Kasumi-1 (cell line): ENCODE measurements around the gene TANGO2.

Experiments used
- DNase-seq, 2 experiments: peaks; one replicate each; lab custom pipeline; 2025; lab: John Stamatoyannopoulos, UW

Gene TANGO2

DNA sequence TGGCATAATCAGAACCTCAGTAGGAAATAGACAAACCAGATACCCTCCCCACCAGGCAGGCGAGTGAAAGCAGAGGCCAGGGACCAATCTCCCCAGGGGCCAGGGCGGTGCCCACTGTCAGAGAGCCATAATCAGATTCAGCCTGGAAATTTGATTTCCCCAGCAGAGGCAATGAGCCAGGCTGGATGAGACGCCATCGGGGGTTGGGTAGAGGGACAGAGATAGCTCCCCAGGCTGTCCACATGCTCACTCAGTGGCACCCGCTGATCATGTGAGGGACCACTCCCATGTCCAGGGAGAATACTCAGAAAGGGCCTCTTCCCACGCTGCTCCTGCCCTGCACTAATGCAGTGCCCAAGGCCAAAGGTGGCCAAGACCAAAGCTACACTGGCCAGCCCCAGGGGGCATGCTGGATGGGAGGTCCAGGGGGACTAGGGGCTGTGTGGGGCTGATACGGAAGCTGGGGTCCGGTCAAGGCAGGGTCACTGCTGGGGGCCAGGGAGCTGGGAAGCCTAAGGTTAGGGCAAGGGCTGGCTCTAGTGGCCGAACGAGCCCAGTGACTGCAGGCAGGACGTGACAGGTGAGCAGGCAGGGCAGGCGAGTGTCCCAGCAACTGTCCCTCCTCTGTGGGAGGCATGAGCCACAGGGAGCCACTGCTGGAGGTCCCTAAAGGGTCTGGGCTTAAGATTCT is 24.1 kb upstream of the TANGO2 start:
- DNase-seq: no peak

DNA sequence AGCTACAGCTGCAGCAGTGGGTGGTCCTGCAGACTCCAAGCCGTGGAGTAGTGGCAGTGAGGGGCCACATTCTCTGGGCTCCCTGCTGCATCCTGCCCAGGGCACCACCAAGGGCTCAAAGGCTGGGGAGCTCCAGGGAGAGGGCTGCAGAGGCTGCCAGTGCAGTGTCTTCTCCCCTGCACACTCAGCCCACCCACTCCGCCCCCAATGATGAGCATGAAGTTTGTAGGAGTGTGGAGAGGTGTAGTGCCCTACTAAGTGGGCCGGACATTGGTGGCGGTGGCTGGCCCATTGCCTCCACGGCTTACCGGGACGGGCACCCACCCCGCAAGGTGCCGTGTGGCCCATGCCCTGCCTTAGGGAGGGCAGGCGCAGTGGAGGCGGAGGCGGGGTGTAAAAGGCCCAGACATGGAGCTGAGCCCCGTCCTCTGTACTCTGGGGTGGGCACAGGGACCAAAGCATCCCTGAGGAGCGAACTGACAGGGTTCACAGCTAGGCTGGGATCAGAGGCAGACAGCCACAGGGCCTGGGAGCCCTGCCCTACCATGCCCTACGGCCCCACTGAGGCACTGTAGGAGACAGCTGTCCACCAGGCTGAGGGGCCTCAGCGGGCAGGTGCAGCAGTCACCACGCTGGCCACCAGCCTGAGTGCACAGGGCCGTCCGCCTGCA is 23.2 kb upstream of the TANGO2 start:
- DNase-seq: no peak

DNA sequence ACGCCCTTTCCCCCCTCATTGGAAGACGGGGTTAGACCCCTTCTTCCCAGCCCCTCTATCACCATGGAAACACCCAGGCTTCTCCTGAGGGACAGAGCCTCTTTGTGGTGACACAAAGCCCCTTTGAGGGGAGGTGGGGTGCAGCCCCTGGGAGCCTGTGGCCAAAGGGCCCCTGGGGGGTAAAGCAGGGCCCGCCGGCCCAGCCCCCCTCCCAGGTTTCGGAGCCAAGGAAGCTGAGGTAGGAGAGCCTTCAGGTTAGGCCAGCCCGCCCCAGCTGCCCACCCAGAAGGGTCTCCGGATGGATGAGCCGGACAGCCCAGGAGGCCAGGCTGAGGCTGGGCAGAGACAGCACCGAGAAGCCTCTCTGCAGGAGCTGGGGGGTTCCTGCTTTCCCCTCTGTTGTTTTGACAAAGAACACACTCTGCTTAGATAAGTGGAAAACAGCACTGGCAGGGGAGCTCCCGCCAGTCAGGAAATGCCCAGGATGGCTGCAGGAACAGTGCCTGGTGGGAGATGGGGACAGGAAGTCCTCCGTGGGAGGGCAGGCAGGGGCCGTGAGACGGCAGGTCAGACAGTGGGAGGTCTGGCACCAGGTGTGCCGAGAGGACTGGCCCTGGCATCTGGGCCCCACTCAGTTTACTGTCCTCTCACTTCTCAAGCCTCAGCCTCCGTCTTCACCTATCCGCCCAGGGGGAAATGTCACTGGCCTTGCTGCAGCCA is 22.5 kb upstream of the TANGO2 start:
- no peak for DNase-seq

DNA sequence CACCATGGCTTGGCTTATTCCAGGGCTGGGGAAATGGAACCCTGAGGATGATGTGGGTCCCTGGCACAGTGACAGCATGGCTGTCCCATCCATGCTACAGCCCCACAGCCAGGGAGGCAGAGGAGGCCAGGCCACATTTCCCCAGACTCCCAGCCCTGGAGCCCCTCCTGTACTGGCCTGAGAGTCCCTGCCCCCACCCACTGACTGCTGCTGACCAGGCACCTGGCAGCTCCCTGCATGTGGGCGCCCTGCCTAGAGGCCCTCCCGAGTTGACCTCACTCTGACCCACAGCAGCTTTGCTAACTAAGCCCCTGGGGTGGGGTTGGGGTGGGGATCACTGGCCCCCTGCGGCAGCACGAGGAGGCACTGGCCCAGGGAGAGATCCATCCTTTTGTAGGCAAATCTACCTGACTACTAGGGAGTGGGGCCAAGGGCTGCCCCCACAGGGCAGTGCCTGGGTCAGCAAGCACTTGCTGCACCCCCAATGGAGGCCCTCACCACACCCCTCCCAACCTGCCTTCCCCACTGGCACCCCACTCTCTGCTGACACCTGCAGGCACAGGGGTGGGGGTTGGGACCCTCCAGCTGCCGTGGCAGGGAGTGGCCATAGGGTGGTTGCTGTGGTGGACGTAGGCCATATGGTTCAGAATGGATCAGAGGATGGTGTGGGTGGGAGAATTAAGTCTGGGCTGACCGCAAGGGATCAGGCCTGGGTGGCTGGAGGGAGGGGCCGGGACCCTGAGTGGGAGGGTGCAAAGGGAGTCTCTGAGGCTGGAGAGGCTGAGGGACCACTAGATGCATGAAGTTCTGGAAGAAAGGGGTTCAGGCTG is 21.7 kb upstream of the TANGO2 start:
- DNase-seq: no peak

DNA sequence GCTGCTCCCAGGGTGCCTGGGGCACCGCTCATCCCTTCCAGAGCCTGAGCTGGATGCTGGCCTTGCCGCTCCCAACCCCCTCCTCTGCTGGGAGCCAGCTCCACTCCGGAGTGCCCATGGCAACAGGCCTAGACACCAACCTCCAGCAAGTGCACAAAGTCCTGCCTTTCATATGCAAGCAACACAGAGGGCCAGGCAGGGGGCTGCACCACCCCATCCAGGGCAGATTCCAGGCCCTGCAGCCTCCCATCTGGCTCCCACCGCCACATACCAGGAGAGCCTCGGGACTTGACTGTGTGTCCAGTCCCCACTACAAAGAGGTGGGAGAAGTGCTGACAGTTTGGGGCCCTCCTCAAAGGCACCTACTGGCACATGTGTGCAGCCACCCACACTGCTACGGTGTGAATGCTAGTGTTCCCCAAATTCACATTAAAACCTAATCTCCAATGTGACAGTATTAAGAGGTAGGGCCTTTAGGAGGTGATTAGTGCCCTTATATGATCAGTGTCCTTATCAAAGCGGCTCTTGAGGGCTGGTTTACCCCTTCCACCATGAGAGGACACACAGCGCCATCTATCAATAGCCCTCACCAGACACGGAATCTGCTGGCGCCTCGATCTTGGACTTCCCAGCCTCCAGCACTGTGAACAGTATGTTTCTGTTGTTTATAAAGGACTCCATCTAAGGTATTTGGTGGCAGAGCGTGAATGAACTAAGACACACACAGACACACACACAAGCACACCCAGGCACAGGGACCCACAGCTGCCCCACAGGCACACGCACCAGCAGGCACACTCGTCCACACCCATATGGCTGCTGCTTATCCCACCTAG is 20.4 kb upstream of the TANGO2 start:
- DNase-seq: no peak

DNA sequence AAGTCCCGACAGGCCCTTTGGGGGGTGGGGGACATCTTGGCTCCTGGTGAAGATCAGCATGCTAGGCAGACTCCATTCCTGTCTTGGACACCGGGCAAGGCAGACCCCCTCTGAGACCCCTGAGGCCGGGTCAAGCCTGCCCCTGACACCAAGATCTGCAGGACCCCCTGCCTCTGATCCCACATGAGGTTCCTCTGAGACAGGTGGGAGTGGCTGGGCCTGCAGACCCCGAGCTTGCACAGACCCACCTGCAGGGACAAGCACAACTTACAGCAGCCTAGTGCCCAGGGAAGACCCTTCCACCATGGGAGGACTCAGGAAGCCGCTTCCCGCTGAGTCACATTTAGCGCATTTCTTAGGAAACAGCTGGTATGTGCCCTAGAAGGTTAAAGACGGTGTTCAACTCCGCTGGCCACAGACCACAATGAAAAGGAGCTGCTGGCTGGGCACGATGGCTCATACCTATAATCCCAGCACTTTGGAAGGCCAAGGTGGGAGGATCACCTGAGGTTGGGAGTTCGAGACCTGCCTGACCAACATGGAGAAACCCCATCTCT is 19.8 kb upstream of the TANGO2 start:
- DNase-seq: peak in 1 of 2 experiments; percentile 2

DNA sequence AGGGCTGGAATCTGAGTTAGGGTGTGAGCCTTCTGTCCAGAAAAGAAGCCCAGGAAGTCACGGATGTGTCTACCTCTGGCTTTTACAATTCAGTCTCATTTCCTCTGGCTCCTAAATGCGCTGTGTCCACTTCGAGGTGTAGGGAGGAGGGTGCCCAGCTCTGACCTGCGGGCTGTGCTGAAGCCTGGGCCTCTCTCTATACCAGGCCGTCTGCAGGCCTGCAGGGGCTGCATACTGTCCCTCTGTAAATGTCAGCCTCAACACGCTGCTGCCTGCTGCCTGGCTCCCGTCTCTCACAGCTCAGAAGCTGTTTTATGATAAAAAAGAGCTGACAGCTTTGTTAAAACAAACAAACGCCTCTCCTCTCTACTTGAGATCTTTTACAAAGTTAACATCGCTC is 18.8 kb upstream of the TANGO2 start:
- no peak for DNase-seq

DNA sequence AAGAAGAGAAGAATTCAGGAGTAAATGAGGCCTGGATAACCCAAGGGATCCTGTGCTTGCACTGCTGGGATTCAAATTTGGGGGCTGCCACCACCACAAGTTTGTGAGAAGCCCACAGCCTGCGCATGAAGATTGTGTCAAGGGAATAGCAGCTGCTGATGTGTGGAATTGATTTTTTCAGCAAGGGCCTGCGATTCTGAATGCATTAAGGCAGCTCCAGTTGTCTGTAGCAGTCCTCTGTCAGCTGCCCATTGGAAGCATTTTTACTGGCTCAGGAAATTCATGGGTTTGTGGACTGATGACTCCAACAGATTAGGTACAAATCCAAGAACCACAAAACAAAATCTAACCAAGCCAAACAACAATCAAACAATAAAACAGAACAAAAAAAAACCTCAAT is 18.3 kb upstream of the TANGO2 start:
- no peak for DNase-seq

DNA sequence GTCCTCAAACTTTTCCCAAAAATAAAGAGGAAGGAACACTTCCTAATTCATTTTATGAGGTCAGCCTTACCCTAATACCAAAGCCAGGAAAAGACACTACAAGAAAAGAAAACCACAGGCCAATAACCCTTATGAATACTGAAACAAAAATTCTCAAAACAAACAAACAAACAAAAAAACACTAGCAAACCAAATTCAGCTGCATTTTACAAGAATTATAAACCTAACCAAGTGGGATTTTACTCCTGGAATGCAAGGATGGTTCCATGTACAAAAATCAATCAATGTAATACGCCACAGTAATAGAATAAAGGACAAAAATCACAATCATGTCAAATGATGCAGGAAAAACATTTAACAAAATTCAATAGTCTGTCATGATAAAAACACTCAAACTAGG is 17.6 kb upstream of the TANGO2 start:
- DNase-seq: no peak

DNA sequence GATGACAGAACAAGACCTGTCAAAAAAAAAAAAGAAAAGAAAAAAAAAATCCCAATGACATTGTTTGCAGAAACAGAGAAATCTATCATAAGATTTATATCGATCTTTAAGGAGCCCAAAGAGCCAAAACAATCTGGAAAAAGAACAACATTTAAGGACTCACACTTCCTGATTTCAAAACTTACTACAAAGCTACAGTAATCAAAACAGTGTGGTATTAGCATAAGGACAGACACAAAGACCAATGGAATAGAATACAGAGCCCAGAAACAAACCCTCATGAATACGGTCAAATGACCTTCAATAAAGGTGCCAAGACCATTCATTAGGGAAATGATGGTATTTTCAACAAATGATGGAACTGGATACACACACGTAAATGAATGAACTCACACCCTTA is 16.4 kb upstream of the TANGO2 start:
- DNase-seq: no peak

DNA sequence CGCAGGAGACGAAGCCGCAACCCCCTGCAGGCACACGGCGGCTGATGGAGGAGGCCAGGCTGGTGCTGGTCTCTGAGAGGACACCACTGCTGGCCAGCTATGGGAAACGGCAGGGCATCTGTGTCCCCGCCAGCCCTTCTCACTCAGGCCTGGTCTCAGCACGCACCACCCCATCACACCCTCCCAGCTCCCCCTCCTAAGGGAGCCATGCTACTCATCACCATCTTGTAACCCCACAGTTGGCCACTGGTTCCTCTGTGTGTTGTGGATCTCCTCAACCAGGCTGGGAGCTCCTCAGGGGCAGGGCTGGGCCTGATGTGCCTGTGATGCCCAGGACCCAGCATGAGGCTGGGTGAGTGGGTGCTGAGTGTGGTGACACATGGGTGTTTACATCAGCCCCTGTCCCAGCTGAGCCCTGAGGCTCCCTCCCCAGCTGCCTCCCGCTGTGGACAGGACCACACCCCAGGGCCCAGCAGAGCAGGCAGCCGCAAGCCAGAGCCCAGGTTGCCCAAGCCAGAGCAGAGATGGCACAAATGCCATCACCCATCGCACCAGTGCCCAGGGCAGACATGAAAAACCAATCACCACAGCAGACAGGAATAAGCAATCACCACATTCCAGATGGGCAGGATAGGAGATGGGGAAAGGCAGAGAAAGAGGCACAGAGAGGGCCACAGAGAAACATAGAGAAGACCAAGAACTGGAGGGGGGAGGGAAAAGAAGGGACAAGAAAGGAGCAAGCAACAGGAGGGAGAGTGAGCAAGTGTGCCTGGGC is 12.5 kb upstream of the TANGO2 start:
- DNase-seq: no peak

DNA sequence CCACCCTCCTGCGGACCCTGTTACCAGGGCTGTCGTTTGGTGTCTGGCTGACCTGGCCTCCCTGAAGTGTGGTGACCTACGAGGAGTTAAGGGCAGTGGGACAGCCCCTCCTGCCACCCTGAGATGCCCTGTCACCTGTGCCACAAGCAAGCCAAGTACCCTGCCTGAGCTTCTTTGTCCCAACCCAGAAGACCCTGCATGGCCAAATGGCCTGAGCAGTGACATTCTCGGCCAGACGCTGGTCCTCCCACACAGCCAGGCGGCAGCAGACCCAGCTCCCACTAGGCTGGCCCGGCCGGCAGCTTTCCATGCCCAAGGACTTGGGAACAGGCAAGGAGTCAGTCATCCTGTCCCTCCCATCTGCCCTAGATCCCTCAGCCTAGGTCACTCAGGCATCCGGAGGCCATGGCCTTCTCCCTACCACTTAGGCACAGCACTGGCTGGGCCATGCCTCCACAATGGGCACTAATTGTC is 11.9 kb upstream of the TANGO2 start:
- no peak for DNase-seq

DNA sequence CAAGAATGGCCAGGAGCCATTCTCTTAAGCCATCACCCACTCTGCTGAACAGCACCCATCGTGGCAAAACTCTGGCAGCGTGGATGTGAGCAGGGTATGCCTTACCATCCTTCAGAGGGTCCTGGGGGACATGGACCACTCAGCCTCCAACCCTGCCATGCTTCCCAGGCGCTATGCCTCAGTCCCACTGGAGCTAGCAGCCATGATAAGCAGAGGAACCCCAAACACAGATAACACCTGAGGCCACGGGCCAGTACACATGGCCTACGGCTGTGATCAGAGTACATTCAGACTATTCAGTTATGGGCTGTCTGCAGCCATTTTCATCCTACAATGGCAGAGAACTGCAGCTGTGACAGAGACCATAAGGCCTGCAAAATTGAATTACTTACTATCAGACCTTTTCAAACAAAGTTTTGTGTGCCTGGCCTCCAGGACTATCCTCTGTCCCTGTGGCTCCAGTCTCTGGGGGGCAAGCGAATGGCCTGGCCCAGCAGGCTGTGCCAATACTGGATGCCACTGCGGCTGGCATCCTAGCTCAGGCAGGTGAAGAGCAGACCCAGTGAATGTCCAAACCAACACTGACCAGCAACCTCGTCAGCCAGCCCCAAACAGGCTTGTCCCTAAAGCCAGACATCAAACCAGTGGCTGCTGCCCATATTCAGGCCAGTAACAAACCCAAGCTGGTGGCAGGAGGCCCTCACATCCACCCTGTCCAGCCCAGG is 11.2 kb upstream of the TANGO2 start:
- no peak for DNase-seq

DNA sequence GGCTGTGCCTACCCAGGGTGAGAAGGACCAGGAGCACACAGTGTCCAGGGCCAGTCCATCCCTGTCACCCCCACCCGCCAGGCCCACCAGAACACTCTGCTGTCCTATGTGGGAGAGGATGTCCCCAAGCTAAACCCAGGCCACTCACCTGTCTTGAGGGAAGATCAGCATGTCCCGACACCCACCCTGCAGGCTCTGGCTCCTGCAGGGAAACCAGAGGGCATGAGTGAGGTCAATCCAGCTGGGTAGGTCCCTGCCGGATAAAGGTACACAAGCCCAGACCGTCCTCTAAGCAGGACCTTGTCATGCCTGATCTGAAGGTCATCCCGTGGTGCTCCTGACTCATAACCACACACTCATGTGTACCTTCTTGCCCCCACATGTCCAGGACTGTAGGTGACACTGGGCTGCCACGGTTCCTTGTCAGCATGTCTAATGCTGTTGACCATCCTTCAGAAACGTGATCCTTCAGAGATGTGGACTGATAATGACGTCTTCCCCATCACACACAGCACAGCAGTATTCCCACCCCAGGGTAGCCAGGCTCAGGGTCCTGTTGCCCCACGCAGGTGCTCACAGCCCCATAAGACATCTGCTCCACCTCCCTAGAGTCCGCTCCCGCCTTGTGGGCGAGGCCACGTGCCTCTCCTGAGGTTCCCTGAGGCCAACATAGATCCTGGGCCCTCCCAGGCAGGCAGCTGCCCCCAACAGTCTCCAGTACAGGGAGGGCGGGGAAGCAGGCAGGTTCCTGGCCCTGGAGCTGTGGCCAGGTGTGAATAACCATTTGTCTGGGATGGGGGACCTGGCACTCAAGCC is 10.4 kb upstream of the TANGO2 start:
- DNase-seq: no peak

DNA sequence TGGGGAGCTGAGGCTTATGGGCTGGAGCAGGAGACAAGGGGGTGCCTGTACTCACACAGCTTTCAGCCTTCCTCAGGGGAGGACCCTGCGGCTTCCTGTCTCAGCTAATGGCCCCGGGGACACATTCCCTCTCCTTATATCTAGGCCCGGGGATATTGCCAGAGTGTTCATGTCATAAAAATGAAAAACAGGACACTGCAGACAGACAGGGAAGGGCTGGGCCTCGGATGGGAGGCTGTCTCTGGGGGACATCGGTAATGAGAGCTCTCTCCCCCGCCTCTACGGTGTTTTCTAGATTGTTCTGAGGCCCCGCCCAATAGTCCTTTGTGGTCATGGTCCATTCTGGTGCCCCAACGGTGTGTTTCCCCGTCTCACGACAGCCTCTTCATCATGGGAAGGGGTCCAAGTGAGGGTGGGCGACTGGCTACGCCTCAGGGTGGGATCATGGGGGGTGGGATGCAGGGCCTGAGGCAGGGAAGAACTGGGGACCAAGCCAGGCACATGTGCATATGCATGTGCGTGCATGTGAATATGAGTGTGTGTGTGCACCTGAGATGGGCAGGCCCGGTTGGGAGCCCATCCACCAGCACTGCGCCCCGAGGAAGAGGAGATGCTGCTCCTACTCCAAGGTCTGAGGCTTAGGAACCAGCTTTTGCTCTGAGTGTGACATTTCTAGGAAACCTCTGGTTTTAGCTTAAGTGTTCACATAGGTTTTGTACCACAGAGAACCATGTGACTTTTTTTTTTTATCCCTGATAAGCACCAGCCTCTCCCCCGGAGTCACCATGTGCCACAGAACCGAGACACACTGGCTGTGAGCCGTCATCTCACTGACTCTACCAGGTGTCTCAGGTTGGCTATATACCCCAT is 9.6 kb upstream of the TANGO2 start:
- DNase-seq: no peak

DNA sequence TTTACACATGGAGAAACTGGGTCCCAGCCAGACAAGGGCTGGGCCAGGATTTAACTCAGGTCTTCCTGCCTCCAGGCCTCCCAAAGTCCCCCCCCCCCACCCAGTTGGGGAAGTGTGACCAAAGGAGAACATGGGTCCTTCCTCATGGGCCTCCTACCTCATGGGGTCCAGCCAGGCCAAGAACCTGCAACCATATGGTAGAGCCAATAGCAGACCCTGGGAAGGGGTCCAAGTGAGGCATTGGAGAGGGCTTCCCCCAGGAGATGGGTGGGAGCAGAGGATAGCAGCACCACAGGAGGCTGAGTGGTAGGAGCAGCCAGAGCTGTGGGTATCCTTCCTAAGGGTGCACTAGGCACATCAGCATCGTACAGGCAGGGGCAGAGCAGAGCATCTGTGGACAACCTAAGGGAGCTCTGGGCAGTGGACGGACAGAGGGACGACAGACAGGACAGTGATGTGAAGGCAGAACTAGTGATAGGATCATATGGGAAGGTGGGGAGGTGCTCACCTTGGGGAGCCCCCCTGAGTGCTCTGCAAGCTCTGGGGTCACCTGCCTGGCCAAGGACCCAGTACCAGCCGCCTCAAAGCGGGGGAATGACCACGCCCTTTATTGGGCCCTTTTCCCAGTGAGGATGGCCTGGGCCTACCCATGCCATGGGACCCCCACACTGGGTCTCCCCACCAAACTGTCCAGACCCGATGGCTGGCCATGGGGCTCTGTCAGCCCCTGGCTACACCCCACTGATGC is 8.7 kb upstream of the TANGO2 start:
- no peak for DNase-seq

DNA sequence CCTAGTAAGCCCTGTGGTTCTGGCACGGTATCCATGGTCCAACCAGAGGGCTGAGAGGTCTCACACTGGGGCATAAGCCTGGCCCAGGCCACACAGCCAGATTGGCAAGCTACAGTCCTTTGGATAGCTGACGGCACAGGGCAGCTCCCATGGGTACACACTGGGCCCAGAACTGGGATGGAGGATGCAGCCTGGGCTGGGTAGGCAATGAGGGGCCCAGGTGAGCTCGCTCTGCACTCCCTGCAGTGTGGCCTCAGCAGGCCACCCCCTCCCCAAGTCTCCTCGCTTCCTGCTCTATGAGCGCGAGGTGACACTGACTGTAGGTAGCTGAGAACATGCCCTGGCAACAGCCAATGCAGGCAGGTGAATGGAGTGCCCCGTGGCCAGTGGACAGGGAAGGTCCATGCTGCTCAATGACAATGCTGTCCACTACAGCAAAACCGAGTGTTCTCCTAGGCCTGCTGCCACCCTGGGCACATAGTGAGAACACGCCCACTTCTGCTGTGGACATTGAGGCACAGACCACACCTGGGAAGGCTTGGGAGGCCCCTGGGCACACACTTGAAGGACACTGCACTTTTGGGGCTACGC is 8.1 kb upstream of the TANGO2 start:
- no peak for DNase-seq
